ENCODE data around the gene NLRC5.
"Not testable (repeated sequence)": the region's sequence is repeated elsewhere in the genome, so short reads cannot be mapped to it uniquely, and the experiment has no call there.

Gene NLRC5

DNA sequence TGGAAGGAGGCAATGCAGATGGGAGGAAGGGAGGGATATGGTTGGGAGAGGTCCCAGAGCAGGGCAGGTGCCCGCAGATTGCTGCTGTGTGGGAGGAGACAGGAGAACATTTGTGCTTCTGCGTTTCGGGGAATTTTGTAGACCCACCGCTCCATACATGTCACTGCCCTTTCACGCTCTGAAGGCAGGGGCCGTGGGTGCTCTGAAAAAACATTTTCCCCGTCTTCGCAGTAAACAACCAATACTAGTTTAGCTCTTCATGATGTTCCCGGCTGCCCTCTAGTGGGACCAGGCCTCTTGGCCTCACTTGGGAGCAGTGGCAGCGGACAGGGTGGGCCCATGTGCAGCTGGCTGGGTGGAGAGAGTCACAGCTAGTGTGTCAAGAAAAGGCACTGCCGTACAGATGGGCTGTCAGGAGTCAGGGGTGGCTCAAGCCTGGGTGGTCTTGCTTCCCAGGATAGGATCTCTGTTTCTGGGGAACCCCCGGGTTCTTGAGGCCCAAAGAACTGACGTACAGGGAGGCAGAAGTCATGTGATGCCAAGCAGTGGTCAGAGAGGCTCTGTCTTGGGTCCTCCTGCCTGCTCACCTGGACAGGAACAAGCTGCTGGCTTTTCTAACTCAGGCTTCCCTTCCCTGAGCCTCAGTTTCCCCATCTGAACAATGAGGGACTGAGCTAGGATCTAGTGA lies 56.5 kb downstream of the NLRC5 start:
- DNase-seq: peak; percentile 65

DNA sequence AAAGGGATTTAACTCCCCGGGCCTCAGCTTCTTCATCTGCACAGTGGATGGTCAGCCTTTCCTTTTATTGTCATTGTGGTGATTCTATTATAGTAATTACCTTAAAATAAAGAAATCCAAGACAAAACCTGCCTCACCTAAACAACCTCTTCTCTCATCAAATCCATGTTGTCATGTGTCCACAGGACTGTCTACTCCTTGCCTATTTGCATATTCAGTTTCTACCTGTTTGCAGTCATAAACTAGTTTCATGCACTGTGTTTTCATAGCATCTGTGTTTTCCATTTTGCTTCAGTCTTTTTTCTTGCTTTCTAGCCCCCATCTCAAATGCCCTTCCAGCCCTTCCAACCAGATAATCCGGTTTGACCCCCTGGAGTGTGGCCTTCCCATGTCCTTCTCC lies 58.7 kb downstream of the NLRC5 start:
- DNase-seq: no peak

DNA sequence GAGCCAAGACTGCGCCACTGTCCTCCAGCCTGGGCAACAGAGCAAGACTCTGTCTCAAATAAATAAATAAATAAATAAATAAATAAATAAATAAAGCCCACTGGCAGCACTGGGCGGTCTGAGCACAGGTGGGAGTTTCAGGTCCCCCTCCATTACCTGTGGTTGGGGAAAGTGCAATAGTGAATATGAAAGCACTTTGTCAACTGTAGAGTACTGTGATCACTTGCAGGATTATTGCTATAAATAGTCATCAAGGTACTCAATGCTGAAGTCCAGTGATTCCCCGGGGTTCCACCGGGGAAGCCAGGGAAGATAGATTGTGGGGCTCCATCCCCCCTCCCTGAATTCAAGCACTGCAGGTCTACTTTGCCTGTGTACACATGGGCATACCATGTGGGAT lies 60.3 kb downstream of the NLRC5 start:
- DNase-seq: no peak

DNA sequence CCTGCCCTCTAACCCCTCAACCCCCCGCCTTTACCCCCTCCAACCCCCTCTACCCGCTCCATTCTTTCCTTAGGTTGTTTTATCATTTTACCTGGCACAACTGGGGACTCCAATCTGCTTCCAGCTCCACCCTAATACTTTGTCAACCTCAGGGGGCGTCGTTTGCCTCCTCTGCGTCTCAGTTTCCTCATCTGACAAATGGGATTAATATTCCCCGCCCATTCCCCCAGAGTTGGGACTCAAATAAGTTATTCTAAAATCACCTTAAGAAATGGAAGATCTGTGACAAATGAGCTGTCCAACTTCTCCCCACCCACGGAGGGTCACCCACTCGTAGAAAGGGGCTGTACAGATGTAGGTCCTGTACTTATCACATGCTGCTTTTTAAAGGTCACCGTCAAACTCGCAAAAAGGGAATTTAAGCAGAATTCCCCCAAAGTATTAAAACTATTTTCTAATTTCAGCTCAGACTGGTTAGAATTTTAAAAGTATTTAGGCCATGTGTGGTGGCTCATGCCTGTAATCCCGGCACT lies 62.4 kb downstream of the NLRC5 start:
- no peak for DNase-seq

DNA sequence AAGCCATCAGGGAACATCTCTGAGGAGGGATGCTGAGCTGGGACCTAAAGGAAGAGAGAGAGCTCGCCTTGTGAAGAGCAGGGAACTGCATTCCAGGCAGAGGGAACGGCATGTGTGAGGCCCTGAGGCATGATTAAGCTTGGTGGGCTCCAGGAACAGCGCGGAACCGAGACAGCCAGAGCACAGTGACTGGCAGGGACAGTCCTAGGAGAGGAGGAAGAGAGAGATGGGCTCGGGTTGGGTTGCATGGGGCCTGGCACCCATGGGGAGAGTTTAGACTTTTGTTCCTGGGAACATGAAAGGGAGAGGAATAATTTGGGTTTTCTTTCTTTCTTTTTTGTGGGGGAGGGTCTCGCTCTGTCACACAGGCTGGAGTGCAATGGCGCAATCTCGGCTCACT lies 63.8 kb downstream of the NLRC5 start:
- DNase-seq: no peak

DNA sequence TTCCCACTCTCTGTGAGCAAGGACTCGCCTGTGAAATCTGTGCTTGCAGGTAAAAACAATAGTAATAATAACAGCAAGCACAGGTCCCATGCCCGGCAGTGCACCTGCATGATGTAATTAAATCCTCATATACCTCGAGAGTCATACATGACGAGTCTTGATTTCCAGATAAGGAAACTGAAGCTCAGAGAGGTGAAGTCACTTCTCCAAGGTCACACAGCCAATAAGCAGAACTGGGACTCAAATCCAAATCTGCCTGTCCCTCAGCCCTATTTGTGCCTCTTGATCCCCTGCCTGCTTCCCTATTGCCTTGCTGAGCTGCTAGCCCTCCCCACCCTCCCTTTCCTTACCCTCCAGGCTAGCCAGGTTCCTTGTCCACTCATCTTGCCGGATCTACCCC lies 65.0 kb downstream of the NLRC5 start:
- no peak for DNase-seq

DNA sequence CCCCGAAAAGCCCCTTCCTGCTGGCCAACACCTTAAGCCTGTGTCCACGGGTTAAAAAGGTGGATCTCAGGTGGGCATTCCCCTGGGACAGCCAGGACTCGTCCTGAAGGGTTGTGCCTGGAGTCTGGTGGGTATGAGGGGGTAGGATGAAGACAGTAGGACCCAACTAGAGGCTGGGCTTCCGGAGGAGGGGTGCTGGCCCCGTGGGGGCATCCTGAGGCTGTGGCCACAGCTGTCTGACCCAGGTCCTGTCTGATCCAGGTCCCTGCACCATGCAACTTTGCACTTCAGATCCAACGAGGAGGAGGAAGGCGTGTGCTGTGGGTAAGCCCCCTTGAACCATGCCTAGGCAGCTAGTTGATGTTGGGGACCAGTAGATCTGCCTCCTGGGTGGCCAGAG lies 65.4 kb downstream of the NLRC5 start:
- no peak for DNase-seq

DNA sequence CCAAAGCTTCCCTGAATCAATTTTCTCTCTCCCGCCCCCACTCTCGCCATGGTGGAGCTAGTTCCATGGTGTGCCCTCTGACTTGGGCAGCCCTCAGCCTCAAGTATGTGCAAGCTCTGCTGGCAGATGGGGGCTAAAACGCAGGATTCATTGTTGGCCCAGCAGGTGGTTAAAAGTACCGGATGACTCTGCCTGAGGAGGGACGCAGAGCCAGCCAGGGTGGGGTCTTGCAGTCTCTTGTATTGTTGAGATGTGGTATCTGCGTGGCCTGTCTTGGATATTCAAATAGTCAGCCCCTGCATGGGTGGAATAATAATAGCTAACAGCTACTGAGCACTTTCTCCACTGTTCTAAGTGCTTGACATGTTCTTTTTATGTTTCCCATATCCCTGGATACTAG lies 66.3 kb downstream of the NLRC5 start:
- DNase-seq: no peak

DNA sequence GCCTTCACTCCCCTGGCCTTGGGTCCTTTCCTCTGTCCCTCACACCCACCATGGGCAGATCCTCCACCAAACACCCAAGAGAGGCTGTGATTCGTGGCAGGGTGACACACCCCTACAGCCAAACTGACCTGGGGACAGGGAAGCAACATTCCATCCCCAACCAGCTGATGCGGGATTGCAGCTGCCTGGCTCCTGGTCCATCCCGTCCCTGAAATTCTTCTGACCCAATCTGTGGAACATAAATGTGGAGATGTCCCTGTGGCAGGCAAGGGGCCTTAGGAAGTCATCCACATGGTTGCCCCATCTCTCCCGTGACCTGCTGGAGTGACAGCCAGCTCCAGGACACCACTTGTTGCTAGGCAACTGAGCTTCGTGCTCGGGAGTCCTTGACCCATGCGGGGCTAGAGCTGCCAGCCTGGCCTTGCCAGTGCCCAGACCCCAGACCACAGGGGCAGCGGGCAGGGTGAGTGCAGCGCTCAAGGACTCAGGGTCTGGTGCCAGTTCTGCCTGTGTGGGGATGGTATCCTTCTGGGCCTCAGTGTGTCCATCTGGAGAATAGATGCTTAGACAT lies 69.0 kb downstream of the NLRC5 start:
- DNase-seq: no peak

DNA sequence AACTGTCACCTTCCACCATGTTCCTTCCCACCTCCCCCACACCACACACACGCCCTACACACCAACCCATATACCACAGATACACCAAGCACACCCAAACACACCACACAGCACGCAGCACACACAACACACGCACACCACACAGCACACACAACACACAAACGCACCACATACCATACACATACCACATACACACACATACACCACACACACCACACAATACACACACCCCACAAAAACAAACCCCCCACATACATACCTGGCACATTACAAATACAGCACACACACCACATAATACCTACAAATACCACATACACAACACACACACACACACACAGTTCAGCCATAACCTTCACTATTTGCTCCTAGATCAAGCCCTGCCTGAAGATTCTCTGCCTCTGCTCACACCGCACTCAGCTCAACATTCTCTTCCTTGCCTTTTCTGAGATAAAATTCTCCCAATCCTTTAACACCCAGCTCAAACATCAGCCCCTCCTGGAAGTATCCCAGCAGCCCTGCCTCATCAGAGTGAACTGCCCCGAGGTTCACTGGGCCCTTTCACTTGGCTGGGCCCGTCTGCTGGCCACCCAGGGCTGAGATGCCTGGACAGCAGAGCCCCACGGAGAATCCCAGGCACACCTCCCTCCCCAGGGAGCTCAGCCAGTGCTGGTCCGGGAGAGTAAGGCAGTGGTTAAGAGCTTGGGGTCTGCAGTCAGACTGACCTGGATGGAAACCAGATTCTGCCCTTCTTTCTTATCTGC lies 71.1 kb downstream of the NLRC5 start:
- DNase-seq: no peak

DNA sequence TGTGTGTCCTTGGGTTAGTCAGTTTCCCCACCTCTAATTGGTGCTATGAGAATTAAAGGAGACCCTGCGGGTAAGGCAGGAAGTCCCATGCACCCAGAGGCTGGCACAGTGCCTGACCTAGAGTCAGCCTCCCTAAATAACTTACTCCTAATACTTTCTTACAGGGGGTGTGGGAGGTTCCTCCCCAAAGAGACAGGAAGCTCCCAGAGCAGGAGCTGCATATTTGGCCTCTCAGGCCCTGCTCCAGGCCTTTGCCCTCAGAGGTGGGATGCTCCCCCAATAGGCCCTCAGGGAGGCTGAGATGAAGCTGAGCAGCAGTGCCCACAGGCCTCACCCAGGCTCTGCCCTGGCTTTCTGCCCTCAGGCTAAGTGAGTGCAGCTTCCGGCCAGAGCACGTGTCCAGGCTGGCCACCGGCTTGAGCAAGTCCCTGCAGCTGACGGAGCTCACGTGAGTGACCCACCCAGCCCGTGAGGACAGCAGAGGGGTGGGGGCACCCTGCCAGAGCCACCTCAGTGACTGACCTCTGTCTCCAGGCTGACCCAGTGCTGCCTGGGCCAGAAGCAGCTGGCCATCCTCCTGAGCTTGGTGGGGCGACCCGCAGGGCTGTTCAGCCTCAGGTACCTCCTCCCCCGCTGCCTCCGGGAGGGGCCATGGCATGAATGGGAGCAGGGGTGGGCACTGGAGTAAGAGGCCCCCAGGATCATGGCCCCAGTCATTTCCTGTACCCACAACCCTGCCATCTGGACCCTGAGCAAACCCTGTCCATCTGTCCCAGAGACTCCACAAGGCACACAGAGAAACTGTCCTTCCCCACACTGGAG lies 71.9 kb downstream of the NLRC5 start:
- peak; percentile 25 for DNase-seq

DNA sequence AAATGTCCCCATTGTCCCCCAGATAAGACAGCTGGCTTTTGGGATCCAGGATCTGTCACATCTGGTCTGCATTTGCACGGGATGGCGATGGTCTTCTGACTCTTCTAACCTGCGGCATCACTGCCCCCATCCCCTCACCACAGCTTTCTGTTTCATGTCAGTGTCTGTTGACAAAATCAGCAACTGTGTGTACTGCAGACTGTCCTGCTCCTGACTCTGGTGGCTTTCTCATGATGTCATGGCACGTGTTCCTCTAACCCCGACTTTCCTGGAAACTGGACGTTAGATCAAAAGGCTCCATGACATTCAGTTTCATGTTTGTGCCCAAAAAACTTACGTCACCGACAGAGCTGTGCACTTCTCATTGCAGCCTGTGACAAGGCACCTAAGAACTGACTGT lies 73.0 kb downstream of the NLRC5 start:
- DNase-seq: no peak

DNA sequence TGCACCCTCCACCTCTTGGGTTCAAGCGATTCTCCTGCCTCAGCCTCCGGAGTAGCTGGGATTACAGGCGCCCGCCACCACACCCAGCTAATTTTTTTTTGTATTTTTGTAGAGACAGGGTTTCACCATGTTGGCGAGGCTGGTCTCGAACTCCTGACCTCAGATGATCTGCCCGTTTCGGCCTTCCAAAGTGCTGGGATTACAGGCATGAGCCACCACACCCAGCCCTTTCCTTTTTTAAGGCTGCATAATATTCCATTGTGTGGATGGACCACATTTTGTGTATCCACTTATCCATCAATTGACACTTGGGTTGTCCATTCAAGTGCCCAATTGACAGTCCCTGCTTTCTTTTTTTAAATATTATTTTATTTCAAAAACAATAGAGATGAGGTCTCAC lies 73.8 kb downstream of the NLRC5 start:
- DNase-seq: not testable (repeated sequence)

DNA sequence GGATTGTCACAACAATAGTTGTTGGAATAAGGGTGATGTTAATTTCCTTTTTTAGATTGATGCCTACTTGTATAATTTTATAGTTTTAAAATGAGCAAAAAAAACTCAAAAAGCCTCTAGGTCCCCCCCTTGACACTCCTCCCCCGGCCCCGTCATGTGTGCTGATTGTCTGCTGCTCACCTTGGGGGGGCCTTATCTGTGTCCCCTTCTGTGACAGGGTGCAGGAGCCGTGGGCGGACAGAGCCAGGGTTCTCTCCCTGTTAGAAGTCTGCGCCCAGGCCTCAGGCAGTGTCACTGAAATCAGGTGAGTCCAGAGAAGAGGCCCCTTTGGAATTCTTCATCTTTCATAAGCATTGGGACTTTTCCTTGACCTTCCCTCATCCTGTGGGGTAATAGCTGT lies 75.6 kb downstream of the NLRC5 start:
- DNase-seq: no peak

DNA sequence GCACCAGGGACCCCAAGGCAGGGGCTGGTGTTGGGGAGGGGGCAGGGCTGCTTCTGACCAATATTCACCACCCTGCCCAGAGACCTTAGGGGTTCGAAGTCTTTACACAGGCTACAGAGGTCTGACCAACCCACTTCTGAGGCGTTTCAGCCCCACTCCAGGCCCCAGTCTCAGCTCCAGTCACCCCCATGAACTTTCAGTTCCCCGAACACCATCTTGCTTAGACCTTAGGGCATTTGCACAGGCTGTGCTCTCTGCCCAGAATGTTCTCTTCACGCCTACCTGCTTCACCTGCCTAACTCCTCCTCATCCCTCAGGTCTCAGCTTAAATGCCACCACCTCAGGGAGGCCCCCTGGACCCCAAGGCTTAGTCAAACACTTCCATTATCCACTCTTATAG lies 77.3 kb downstream of the NLRC5 start:
- no peak for DNase-seq

DNA sequence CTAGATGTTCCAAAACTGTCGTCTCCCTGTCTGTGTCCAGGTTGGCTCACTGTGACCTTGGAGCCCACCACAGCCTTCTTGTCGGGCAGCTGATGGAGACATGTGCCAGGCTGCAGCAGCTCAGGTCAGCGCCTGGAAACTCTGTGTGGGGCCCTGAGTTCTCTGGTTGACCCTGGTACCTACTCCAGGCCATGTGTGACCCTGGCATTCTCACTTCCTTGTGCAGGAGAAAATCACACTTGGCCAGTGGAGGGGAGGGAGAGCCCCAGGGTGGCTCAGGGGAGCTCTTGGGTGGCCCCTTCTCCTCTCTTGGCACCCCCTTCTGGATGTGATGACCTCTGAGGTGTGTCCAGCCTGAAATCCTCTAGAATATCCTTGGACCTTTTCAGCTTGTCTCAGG lies 78.0 kb downstream of the NLRC5 start:
- no peak for DNase-seq

DNA sequence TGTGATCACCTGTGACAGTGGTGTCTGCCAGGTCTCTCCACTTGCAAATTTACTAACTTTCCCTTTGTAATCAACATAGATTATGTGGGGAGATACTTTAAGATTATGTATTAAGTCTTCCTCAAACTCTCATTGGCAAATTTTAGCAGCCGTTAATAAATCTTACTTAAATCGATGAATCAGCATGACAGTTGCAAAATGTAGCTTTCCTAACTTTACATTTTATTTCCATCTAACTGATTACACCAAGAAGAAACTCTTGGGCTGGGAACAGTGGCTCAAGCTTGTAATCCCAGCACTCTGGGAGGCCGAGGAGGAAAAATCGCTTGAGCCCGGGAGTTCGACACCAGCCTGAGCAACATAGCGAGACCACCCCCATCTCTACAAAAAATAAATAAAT lies 79.7 kb downstream of the NLRC5 start:
- no peak for DNase-seq

DNA sequence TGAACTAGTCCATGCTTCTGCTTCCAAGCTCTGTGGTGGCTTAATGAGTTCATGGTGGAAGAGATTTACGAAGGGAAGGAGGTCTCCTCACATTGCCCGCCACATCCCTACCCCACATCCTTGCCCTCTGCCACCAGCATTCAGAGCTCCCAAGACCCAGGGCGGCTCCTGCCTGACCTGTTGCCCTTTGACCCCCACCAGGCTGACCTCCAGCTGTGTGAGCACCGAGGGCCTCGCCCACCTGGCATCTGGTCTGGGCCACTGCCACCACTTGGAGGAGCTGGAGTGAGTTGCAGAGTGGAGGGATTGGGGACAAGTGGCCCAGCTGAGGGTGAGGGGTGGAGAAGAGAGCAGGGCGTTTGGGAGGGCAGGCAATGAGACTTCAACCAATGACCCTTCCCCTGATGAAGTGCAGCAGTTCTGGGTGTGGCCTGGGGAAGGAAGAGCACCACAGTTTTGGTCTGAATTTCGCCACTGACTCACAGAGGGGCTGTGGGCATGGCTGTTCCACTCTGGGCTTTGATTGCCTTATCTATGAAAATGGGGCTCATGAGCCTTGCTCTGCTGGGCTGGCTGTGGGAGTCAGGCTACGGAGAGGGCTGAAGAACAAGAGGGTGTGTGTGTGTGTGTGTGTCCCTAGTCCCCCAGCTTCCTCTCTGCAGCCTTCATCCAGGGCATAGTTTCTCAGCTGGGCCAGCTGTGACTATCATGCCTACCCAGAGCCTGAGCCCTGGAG lies 80.4 kb downstream of the NLRC5 start:
- DNase-seq: no peak

DNA sequence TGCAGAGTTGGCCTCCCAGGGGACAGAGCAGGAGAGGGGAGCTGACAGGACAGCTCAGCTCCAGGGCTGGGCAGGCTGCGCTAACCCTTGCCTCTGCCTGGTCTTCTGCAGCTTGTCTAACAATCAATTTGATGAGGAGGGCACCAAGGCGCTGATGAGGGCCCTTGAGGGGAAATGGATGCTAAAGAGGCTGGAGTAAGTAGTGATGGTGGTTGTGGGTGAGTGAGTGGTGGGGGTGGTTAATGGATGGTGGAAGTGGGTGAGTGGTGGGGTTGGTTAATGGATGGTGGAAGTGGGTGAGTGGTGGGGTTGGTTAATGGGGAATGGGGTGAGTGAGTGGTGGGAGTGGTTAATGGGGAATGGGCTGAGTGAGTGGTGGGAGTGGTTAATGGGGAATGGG lies 81.1 kb downstream of the NLRC5 start:
- DNase-seq: no peak

DNA sequence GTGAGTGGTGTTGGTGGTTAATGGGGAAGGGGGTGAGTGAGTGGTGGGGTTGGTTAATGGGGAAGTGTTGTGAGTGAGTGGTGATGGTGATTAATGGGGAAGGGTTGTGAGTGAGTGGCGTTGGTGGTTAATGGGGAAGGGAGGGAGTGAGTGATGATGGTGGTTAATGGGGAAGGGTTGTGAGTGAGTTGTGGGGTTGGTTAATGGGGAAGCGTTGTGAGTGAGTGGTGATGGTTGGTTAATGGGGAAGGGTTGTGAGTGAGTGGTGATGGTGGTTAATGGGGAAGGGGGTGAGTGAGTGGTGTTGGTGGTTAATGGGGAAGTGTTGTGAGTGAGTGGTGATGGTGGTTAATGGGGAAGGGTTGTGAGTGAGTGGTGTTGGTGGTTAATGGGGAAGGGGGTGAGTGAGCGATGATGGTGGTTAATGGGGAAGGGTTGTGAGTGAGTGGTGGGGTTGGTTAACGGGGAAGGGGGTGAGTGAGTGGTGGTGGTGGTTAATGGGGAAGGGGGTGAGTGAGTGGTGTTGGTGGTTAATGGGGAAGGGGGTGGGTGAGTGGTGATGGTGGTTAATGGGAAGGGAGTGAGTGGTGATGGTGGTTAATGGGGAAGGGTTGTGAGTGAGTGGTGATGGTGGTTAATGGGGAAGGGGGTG lies 81.8 kb downstream of the NLRC5 start:
- DNase-seq: not testable (repeated sequence)

DNA sequence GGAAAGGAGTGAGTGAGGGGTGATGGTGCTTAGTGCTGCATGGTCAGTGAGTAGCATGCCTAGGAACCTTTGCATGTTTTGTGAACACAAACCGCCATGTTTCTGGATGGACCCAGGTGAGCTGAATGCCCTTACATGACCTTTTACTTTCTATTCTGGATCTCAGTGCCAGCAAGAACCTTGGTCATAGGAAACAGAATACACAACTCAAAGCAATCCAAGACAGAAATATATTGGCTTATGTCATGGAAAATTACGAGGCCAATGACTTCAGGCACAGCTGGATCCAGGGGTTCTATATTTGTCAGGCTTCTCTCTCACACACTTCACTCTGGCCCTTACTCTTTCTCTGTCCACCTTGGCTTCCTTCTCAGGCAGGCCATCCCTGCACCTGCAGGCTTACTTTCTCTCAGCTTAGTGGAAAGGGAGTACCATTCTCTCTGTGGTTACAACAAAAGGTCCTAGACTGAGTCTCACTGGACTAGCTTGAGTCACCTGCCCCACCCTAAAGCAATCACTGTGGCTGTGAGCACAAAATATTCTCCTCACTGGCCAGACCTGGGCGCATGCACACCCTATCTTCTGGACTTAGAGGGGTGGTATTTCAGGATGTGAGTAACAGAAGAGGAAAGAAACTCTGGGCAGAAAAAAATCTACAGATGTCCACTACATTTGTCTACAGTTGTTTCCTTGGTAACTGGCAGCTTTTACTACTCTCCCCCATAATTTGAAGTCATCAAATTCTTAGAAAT lies 82.7 kb downstream of the NLRC5 start:
- peak; percentile 34 for DNase-seq

All from fibroblast of skin of abdomen (primary cell).